ENCODE data around the gene YBX2. TPM values are rescaled to one million over a fixed set of nuclear protein-coding genes. Genes with fewer than 3 reads are reported as not detected.

YBX2 gene
- total and polyA plus RNA-seq, 2 donors (not counting 1 experiment from before 2014, with no cell fraction given): 0.15 to 0.22 TPM

DNA sequence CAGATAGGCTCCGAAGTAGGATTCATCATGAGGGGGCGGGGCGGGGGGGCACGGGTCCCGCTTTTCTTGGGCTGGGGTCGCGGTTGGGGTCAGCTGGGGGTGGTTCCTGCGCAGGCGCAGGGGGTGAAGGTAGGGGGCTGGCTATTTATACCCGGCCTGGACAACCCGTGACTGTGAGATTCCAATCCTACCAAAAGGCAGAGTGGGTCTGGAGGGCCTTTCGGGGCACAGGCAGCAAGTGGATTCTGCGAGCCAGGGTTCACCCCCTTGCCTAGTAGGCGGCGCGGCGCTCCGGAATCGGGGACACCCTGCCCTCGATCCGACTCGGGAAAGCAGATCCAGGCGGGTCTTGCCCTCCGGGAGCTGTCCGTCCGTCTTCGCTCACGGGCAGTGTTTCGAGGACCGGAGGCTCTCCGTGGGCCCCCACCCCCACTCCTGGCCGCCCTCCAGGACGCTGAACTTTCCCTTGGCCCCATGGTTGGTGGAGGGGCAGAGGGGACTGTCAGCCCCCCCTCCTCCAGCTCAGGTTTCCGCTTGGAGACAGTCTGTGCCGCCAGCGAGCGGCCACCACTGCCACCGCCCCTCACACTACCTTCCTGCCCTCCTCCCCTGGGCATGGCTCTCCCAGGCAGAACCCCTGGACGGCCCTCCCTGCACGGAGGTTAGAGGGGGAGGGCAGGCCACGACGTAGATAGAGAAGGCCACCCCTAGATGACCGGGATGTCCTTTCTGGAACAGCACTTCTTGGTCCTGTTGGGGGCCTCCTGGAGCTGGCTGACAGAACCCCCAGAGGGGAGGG lies 12.3 kb downstream of the YBX2 start:
- Histone ChIP-seq H3K4me1 (ENCODE audit: control insufficient read depth in 2 of 2, insufficient read depth in 2 of 2, low read length in 2 of 2) (peaks cover 20 to 31% of the 10 kb centered on the region in 2 donors), H3K36me3 (replicated peaks in 1 of 2; ENCODE audit: control extremely low read depth in 1 of 2, control insufficient read depth in 1 of 2, extremely low read depth in 1 of 2, insufficient read depth in 2 of 2, low read length in 1 of 2) (no peaks in the 10 kb centered on the region), H2AFZ (ENCODE audit: insufficient read depth, low read depth, low read length, poor library complexity, severe bottlenecking) (peak overlapping the region; percentile 64), H3K79me2 (ENCODE audit: control insufficient read depth, insufficient read depth, low read length) (no peaks in the 10 kb centered on the region), H3K4me3 (ENCODE audit: control extremely low read depth in 1 of 5, extremely low read depth in 1 of 5, insufficient read depth in 1 of 5, low read depth in 2 of 5, low read length in 4 of 5) (peak overlapping the region in 4 of 5 experiments; percentile 36 to 69 (median 54)), H3K27me3 (replicated peaks in 1 of 4; ENCODE audit: control extremely low read depth in 1 of 4, control insufficient read depth in 3 of 4, insufficient read depth in 4 of 4, low read length in 3 of 4) (peaks cover 0 to 50% (median 13%) of the 10 kb centered on the region in 4 experiments), H3K9ac (ENCODE audit: low read length) (peak overlapping the region; percentile 67), H3K27ac (ENCODE audit: low read length in 2 of 2) (no peak overlapping the region), H4K20me1 (ENCODE audit: control insufficient read depth, insufficient read depth, low read length, poor library complexity, severe bottlenecking) (no peaks in the 10 kb centered on the region), H3K4me2 (replicated peaks; ENCODE audit: low read depth, low read length, poor library complexity, severe bottlenecking) (peak overlapping the region; percentile 98), H3K9me3 (ENCODE audit: control extremely low read depth in 1 of 3, control insufficient read depth in 2 of 3, insufficient read depth in 1 of 3, low read length in 2 of 3) (peaks cover 0 to 18% (median 0%) of the 10 kb centered on the region in 3 donors)
- Mint-ChIP-seq H3K27ac (no peak overlapping the region), H3K27me3 (peaks cover 29% of the 10 kb centered on the region), H3K4me3 (peak overlapping the region; percentile 92), H3K9me3 (ENCODE audit: insufficient read depth) (no peaks in the 10 kb centered on the region), H3K4me1 (peaks cover 20% of the 10 kb centered on the region)
- intact Hi-C loops (cut with micrococcal nuclease): loop anchor here (2.0 kb wide), 1 partner anchor 19 kb away; the partner anchor contains the start of gene CLDN7
- ATAC-seq (ENCODE audit: low read depth): no peak
- CTCF ChIA-PET: interaction anchor here (0.7 to 10.9 kb wide), 7 partner anchors 9 to 236 kb away, joined by 3 to 115 read pairs (median 7); partner anchors contain the start of genes ACADVL and DLG4
- POLR2A ChIA-PET: interaction anchor here (0.6 to 1.8 kb wide), 6 partner anchors 12 to 280 kb away, joined by 3 to 7 read pairs (median 4); no protein-coding TSS in a partner anchor
- 7% methylated on average over 36 of the region's 43 CpGs for WGBS (ENCODE audit: insufficient coverage)
- peak; percentile 47 for DNase-seq
- TF ChIP-seq CTCF (IDR thresholded peaks at IDR 0.05) (no peak), EZH2 (IDR thresholded peaks at IDR 0.05; ENCODE audit: borderline replicate concordance, insufficient read depth, low read depth, low read length, poor library complexity, severe bottlenecking) (no peak)

All from B cell (primary cell).